Measurements from ENCODE around the gene ELL3.
"Not testable (repeated sequence)": the region's sequence is repeated elsewhere in the genome, so short reads cannot be mapped to it uniquely, and the experiment has no call there.

ELL3 gene

GRCh38 chr15:43789409-43789808, 12.6 kb upstream of the ELL3 start:
- DNase-seq, result no peak

- no peak for DNase-seq
These were observed 2.2 kb upstream of the ELL3 start for GRCh38 chr15:43779016-43779415.

GRCh38 chr15:43777267-43777914, 625 bp upstream of the ELL3 start:
- peak; percentile 76 to 77 for DNase-seq

GRCh38 chr15:43776101-43776717, 557 bp downstream of the ELL3 start:
- DNase-seq, result no peak

- DNase-seq, result no peak
These were observed 1.3 kb downstream of the ELL3 start for GRCh38 chr15:43775411-43775965.

- no peak for DNase-seq
These were observed 2.7 kb downstream of the ELL3 start for GRCh38 chr15:43774062-43774461.

GRCh38 chr15:43772624-43773023, 4.1 kb downstream of the ELL3 start:
- DNase-seq, result no peak

- no peak for DNase-seq
These were observed 5.0 kb downstream of the ELL3 start for GRCh38 chr15:43771816-43772215.

- peak in 1 of 2 donors; percentile 62 for DNase-seq
These were observed 7.1 kb downstream of the ELL3 start for GRCh38 chr15:43769584-43770228.

- no peak for DNase-seq
These were observed 12.8 kb downstream of the ELL3 start for GRCh38 chr15:43763819-43764446.

- DNase-seq, result no peak
These were observed 13.9 kb downstream of the ELL3 start for GRCh38 chr15:43762824-43763223.

GRCh38 chr15:43751885-43752284, 24.9 kb downstream of the ELL3 start:
- no peak for DNase-seq

- peak in 1 of 2 donors; percentile 50 for DNase-seq
These were observed 26.9 kb downstream of the ELL3 start for GRCh38 chr15:43749690-43750345.

GRCh38 chr15:43748376-43748775, 28.4 kb downstream of the ELL3 start:
- no peak for DNase-seq

- peak in 1 of 2 donors; percentile 49 for DNase-seq
These were observed 29.9 kb downstream of the ELL3 start for GRCh38 chr15:43746903-43747309.

- DNase-seq, result peak; percentile 42 to 83
These were observed 30.4 kb downstream of the ELL3 start, which contains the start of gene PDIA3 for GRCh38 chr15:43746245-43746902. TSS of gene PDIA3 (plus strand) at chr15:43746438. CDS start at chr15:43746540, 102 bp downstream.

- no peak for DNase-seq
These were observed 41.4 kb downstream of the ELL3 start for GRCh38 chr15:43735416-43735815.

GRCh38 chr15:43728053-43728725, 48.6 kb downstream of the ELL3 start:
- not testable (repeated sequence) for DNase-seq

- not testable (repeated sequence) for DNase-seq
These were observed 50.5 kb downstream of the ELL3 start for GRCh38 chr15:43726306-43726705.

- DNase-seq, result no peak
These were observed 53.6 kb downstream of the ELL3 start for GRCh38 chr15:43723151-43723550.

All from bone marrow (tissue), 2 donors.